Measurements from ENCODE around the gene APOH. TPM values are rescaled to one million over a fixed set of nuclear protein-coding genes. Genes with fewer than 3 reads are reported as not detected.
A peak's percentile ranks its signal among the peaks of the same experiment; 100 is the strongest.

APOH gene
- polyA plus RNA-seq, 3 donors, result 0.28 to 0.86 (median 0.51) TPM

DNA sequence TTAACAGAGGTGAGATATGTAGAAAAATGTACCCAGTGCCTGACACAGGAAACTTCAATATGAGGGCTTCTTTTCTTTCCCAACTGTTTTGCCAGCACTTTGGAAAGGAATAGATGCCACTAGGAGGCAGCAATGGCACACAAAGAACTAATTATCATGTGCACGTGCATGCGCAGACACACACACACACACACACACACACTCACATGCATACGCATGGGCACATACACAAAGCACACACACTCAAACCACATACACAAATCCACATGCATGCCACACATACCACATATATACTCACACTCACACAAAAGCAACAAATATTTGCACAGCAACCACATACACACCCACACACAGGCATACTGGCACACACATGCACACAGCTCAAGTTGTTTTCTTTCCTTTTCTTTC, 28.5 kb downstream of the APOH start:
- DNase-seq (ENCODE audit: low read depth in 3 of 3, low spot score in 2 of 3), result peak; percentile 27 to 51 (median 50)

GRCh38 chr17:66198242-66198641, 31.0 kb downstream of the APOH start:
- DNase-seq (ENCODE audit: low read depth in 3 of 3, low spot score in 2 of 3), result no peak

GRCh38 chr17:66192378-66192687, 36.9 kb downstream of the APOH start:
- peak in 1 of 3 donors; percentile 13 for DNase-seq (ENCODE audit: low read depth in 3 of 3, low spot score in 2 of 3)

DNA sequence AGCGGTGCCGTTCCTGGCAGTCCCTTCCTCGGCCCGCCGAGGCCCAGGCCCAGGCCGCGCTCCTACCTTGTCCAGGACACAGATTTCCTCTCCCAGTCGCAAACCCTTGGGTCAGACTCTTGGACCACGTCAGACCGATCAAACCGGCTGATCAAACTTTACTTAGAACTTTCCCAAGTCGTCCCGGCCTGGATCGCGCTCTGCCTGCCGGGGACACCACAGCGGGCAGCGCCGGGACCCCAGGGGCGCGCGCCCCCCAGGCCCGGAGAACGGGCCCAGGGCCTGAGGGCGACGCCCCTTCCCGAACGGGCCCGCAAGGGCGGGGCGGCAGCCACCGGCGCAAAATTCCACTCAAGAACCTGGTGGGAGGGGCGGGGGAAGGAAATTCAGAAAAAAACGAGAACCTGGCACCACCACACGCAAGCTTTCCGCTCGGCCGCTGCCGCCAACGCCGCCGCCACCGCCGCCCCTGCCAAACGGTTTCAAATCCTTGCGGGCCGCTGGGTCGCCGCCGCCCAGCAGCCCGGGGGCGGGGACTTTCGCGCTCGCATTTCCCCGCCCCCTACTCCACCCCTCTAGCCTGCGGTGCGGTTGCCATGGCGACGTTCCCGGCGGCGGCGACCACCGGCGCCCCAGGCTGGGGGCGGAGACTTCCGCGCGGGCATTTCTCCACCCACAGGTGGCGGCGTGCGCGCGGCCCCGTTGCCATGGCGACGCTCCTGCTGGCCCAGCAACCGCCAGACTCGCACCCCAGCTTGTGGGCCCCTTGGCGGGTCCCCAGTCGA, 37.4 kb downstream of the APOH start, which contains the start of gene CEP112:
Gene CEP112, minus strand, starts transcription at position 541 of the 785 bp plus-strand sequence.
- peak; percentile 36 to 72 (median 69) for DNase-seq (ENCODE audit: low read depth in 3 of 3, low spot score in 2 of 3)

DNA sequence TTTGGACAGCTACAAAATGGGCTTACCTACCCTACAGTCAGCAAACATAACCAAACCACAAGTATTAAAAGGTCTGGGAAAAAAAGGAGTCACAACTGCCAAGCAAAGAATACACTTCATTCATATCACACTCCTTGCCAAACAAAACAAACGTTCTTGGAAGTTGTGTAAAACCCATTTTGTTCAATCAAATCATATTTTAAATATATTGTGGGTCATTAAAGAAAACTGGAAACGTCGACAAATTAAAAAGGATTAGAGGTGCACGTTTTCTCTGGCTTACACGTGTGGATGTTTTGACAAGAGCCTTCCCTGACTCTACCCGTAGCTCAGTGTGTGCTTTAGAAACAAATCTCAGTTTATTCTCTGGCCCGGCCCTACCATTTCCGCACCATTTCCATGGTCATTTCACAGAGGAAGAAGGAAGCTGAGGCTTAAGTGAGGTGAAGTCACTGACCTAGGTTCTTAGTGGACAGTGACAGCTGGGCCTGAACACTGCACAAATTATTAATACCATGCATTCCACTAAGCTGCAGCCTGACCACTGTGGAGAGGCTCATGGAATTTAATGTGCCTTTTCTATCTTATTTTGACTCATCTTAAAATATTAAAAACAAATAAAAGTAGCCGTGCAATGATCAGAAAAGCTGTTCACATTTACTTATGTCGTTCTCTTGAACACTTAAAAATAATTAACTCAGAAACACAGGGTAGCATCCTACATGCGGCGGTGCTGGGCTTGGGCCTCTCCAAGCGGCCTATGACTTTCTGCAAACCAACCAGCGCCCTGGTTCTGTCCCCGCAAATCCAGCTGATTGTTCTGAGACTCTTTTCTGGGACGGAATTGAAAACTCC, 38.2 kb downstream of the APOH start:
- no peak for DNase-seq (ENCODE audit: low read depth in 3 of 3, low spot score in 2 of 3)

DNA sequence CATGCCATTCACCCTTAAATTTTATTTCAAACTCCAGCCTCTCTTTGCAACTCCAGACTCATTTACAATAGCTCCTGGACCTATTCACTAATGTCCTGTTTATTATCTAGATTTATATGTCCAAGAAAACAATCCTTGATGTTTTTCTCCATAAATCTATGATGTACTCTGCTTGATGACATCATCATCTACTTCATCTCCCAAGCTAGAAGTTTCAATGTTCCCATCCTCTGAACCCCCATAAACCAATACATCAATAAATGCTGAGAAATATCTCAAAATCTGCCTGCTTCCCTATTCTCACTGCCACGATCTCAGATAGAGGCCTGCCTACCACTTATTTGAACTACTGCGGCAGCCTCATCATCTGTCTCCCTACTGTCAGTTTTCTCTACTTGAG, 41.5 kb downstream of the APOH start:
- DNase-seq (ENCODE audit: low read depth in 3 of 3, low spot score in 2 of 3), result no peak

GRCh38 chr17:66185862-66186261, 43.4 kb downstream of the APOH start:
- DNase-seq (ENCODE audit: low read depth in 3 of 3, low spot score in 2 of 3), result no peak

DNA sequence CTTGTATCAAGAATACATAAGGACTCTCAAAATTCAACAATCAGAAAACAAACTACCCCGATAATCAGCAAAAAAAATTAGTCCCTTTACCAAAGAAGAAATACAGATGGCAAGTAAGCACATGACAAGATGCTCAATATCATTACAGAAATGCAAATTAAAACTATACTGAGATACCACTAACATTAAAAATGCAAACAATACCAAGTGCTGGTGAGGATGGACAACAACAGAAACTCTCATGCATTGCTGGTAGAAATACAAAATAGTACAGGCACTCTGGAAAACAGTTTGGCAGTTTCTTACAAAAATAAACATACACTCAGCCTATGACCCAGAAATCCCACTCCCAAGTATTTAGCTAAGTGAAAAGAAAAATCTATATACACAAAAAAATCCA, 44.8 kb downstream of the APOH start:
- DNase-seq (ENCODE audit: low read depth in 3 of 3, low spot score in 2 of 3), result no peak

- no peak for DNase-seq (ENCODE audit: low read depth in 3 of 3, low spot score in 2 of 3)
These were observed 45.7 kb downstream of the APOH start for GRCh38 chr17:66183529-66183928.

GRCh38 chr17:66178642-66179041, 50.6 kb downstream of the APOH start:
- no peak for DNase-seq (ENCODE audit: low read depth in 3 of 3, low spot score in 2 of 3)

DNA sequence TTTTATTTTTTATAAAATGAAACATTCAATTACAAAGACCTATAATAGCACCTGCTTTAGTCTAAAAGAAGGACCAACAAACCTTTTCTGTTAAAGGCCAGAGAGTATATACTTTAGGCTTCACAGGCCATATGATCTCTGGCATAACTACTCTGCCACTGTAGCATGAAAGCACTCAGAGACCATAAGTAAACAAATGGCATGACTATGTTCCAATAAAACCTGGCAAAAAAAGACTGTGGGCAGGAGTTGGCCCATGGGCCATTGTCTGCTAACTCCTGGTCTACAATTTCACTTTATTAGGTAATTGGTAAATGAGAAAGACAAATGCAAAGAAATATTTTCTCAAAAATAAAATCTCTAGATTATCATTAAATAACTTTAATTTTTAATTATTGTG, 52.2 kb downstream of the APOH start:
- DNase-seq (ENCODE audit: low read depth in 3 of 3, low spot score in 2 of 3), result no peak

GRCh38 chr17:66175892-66176291, 53.3 kb downstream of the APOH start:
- no peak for DNase-seq (ENCODE audit: low read depth in 3 of 3, low spot score in 2 of 3)

GRCh38 chr17:66172691-66173223, 56.5 kb downstream of the APOH start:
- DNase-seq (ENCODE audit: low read depth in 3 of 3, low spot score in 2 of 3), result no peak

DNA sequence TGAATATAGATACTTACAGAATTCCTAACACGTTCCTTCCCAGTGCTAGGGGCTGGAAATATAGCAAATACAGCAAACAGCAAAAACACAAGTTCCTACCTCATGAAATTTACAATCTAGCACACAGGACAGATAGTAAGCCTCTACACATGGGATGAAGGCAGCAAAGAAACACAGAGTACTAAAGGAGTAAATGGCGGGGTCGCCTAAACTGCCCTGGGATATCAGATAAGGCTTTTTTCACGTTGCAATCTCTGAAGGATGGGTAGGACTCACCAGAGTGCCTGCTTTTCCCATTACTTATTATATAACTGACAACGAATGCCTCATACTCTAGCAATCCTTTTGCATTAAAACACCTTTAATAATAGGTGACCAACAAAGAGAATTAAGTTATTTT, 57.1 kb downstream of the APOH start:
- no peak for DNase-seq (ENCODE audit: low read depth in 3 of 3, low spot score in 2 of 3)

GRCh38 chr17:66171692-66172091, 57.5 kb downstream of the APOH start:
- no peak for DNase-seq (ENCODE audit: low read depth in 3 of 3, low spot score in 2 of 3)

DNA sequence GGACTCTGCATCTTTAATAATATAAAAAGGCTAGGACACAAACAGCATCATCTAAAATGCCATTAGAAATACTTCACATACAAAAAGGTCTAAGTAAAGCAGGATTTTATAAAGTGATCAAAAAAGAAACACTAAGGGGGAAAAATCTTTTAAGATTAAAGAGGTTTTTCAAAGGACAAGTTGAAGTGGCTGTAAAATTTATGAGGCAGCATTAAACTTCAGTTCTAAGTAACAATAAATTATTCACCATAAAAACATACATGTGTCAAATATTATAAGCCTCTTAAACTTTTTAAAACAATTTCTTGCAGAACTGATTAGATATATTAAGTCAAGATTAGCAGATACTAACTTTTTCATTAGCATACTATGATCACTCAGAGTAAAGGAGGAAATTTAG, 58.0 kb downstream of the APOH start:
- no peak for DNase-seq (ENCODE audit: low read depth in 3 of 3, low spot score in 2 of 3)

DNA sequence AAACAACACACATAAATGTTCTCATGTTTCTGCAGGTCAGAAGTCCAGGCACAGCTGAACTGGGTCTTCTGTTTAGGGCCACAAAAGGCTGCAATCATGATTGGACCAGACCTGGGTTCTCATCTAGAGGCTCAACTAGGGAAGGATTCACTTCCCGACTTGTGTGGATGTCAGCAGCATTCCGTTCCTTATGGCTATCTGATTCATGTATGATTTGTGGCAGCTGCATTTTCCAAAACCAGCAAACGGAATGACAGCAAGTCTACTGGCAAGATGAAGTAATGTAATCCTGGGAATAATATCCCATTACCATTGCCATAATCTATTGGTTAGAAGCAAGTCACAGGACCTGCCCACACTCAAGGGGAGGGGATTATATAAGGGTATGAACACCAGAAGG, 59.4 kb downstream of the APOH start:
- no peak for DNase-seq (ENCODE audit: low read depth in 3 of 3, low spot score in 2 of 3)

- no peak for DNase-seq (ENCODE audit: low read depth in 3 of 3, low spot score in 2 of 3)
These were observed 61.9 kb downstream of the APOH start for GRCh38 chr17:66167189-66167815.

DNA sequence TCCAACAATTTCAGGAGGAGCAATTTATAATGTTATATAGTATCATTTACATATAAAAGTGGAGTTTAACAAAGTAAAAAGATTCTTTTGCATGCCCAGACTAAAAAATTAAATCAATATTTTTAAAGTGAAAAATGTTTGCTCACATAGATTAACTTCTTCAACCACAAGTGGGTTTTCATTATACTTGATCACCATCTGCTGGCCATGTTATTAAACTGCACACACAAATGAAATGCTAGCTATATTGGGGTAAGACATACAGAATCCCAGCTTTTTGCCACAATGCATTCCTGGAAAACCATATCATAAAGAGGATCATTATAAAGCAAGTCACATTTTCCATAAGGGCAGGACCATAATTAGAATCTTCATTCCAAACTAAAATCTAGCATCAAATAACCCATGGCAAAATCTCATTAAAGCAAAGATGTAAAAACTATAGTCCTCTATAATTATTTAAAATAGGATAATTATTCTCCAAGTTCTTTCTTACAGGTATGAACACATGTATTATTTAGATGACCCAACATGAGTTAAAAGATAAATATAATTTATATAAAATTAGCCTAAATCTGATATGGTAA, 63.6 kb downstream of the APOH start:
- peak; percentile 23 to 36 (median 32) for DNase-seq (ENCODE audit: low read depth in 3 of 3, low spot score in 2 of 3)
